ENCODE data around the gene MZF1. TPM values are rescaled to one million over a fixed set of nuclear protein-coding genes. Genes with fewer than 3 reads are reported as not detected.
A peak's percentile ranks its signal among the peaks of the same experiment; 100 is the strongest.

MZF1 gene
- total RNA-seq, 1 donor from 2014 or later, result 12.4 TPM

- intact Hi-C loops (cut with DNase I), result no loop called here
- peak; percentile 68 for DNase-seq (ENCODE audit: low spot score)
Observed at GRCh38 chr19:58571575-58571947, 1.6 kb downstream of the MZF1 start.

- intact Hi-C loops (cut with DNase I), result no loop called here
- DNase-seq (ENCODE audit: low spot score), result peak; percentile 66
Observed at GRCh38 chr19:58570770-58571574, 2.2 kb downstream of the MZF1 start.

- peak; percentile 66 for DNase-seq (ENCODE audit: low spot score)
- intact Hi-C loops (cut with DNase I), result no loop called here
Observed at GRCh38 chr19:58569943-58570670, 3.0 kb downstream of the MZF1 start.

- intact Hi-C loops (cut with DNase I), result no loop called here
- DNase-seq (ENCODE audit: low spot score), result peak; percentile 43
Observed at GRCh38 chr19:58569191-58569942, 3.8 kb downstream of the MZF1 start.

GRCh38 chr19:58568453-58569130 lies 4.5 kb downstream of the MZF1 start:
- peak; percentile 54 for DNase-seq (ENCODE audit: low spot score)
- intact Hi-C loops (cut with DNase I), result no loop called here

- intact Hi-C loops (cut with DNase I), result no loop called here
- DNase-seq (ENCODE audit: low spot score), result no peak
Observed at GRCh38 chr19:58566989-58567388, 6.1 kb downstream of the MZF1 start.

GRCh38 chr19:58563823-58564222 lies 9.3 kb downstream of the MZF1 start:
- intact Hi-C loops (cut with DNase I), result no loop called here
- no peak for DNase-seq (ENCODE audit: low spot score)

GRCh38 chr19:58563034-58563573 lies 10.0 kb downstream of the MZF1 start:
- intact Hi-C loops (cut with DNase I), result no loop called here
- DNase-seq (ENCODE audit: low spot score), result no peak

GRCh38 chr19:58562122-58563033 lies 10.8 kb downstream of the MZF1 start:
- no peak for DNase-seq (ENCODE audit: low spot score)
- intact Hi-C loops (cut with DNase I), result no loop called here

- no peak for DNase-seq (ENCODE audit: low spot score)
Observed at GRCh38 chr19:58561373-58562121, 11.6 kb downstream of the MZF1 start.

GRCh38 chr19:58560921-58561320 lies 12.2 kb downstream of the MZF1 start:
- no peak for DNase-seq (ENCODE audit: low spot score)

More at GRCh38 chr19:58561373-58562121, 11.6 kb downstream of the MZF1 start:
- intact Hi-C loops (cut with DNase I), result no loop called here

GRCh38 chr19:58560007-58560887 lies 12.9 kb downstream of the MZF1 start:
- intact Hi-C loops (cut with DNase I), result no loop called here
- no peak for DNase-seq (ENCODE audit: low spot score)

More at GRCh38 chr19:58560921-58561320, 12.2 kb downstream of the MZF1 start:
- intact Hi-C loops (cut with DNase I), result no loop called here

GRCh38 chr19:58559275-58560006 lies 13.7 kb downstream of the MZF1 start:
- intact Hi-C loops (cut with DNase I), result loop anchor here (1.0 kb wide), 1 partner anchor 13 kb away; no protein-coding TSS in a partner anchor
- peak; percentile 95 for DNase-seq (ENCODE audit: low spot score)

GRCh38 chr19:58558623-58559274 lies 14.4 kb downstream of the MZF1 start:
- intact Hi-C loops (cut with DNase I), result loop anchor here (1.0 kb wide), 1 partner anchor 14 kb away; no protein-coding TSS in a partner anchor
- peak; percentile 100 for DNase-seq (ENCODE audit: low spot score)

GRCh38 chr19:58558066-58558622 lies 15.0 kb downstream of the MZF1 start, which contains the start of gene UBE2M:
Gene UBE2M (minus strand): TSS chr19:58558611. CDS start chr19:58558381, 230 bp downstream.
- no peak for DNase-seq (ENCODE audit: low spot score)
- intact Hi-C loops (cut with DNase I), result no loop called here
